H1 (cell line): ENCODE data around the gene ZC3H14. TPM values are rescaled to one million over a fixed set of nuclear protein-coding genes. Genes with fewer than 3 reads are reported as not detected.

Experiments
- CTCF ChIA-PET: fragments of 300-600 bp; sonication (Branson Sonifier 250); formaldehyde crosslinking; loops from one replicate; lab custom pipeline; 2021; ENCODE audit not compliant: partially characterized antibody; lab: Charles Lee
- POLR2A ChIA-PET: fragments of 300-600 bp; sonication (Branson Sonifier 250); formaldehyde crosslinking; loops from one replicate; lab custom pipeline; 2021; ENCODE audit warnings: inconsistent platforms; ENCODE audit not compliant: partially characterized antibody; lab: Charles Lee
- DNase-seq, 2 experiments: peaks; one replicate each; pipeline versions ENCODE4 v3.0.0 to v3.0.0-alpha.2; 2010 to 2022; ENCODE audit warnings: low spot score in 2 of 2, low read depth in 1 of 2, mixed read lengths in 1 of 2
- FAIRE-seq: peaks from 2 replicates; lab custom pipeline; 2011; peaks lifted over from hg19 to GRCh38; lab: Jason Lieb, UNC
- H2AFZ ChIP-seq: 2 replicates; pipeline ENCODE4 v1.8.1; 2012; ENCODE audit warnings: low read length, inconsistent platforms
- H2AK5ac ChIP-seq: 2 replicates; pipeline ENCODE4 v1.6.1; 2013; ENCODE audit warnings: low read depth, low read length
- H2BK120ac ChIP-seq: replicated peaks from 2 replicates; pipeline ENCODE3; 2013; ENCODE audit warnings: low read depth, low read length, inconsistent platforms
- H2BK12ac ChIP-seq: 2 replicates; pipeline ENCODE4 v1.6.1; 2013; ENCODE audit warnings: low read depth, low read length
- H2BK15ac ChIP-seq: 2 replicates; pipeline ENCODE4 v1.6.1; 2013; ENCODE audit warnings: low read length
- H2BK20ac ChIP-seq: 2 replicates; pipeline ENCODE4 v1.6.1; 2013; ENCODE audit warnings: low read length
- H2BK5ac ChIP-seq: 2 replicates; pipeline ENCODE4 v1.6.1; 2013; ENCODE audit warnings: low read depth, low read length
- H3K14ac ChIP-seq: 2 replicates; pipeline ENCODE4 v1.6.1; 2013; ENCODE audit warnings: inconsistent platforms; ENCODE audit not compliant: insufficient read length
- H3K18ac ChIP-seq: 2 replicates; pipeline ENCODE4 v1.6.1; 2013; ENCODE audit warnings: low read length; ENCODE audit errors: extremely low read depth
- H3K23ac ChIP-seq: 2 replicates; pipeline ENCODE4 v1.6.1; 2013; ENCODE audit warnings: inconsistent platforms; ENCODE audit not compliant: insufficient read length
- H3K23me2 ChIP-seq: 2 replicates; pipeline ENCODE4 v1.6.1; 2013; ENCODE audit warnings: low read depth, low read length
- H3K27ac ChIP-seq: 2 replicates; pipeline ENCODE4 v1.6.1; 2011; ENCODE audit warnings: low read depth, low read length, inconsistent platforms
- H3K27me3 ChIP-seq, 4 experiments: replicated peaks in 1 of 4; 1 replicate in 1 of 4; 2 replicates in 3 of 4; pipeline versions ENCODE4 v1.6.1 to v1.8.1; 2011 to 2013; ENCODE audit warnings: low read length in 3 of 4, mild to moderate bottlenecking in 3 of 4, inconsistent platforms in 2 of 4, mixed read lengths in 2 of 4, moderate library complexity in 1 of 4; ENCODE audit not compliant: control insufficient read depth in 3 of 4, insufficient read depth in 3 of 4; ENCODE audit errors: extremely low read depth in 1 of 4
- H3K36me3 ChIP-seq, 4 experiments: 2 replicates each; pipeline versions ENCODE4 v1.6.1 to v1.8.1; 2011 to 2013; ENCODE audit warnings: mild to moderate bottlenecking in 4 of 4, low read length in 3 of 4, moderate library complexity in 2 of 4, control low read depth in 1 of 4, inconsistent platforms in 1 of 4; ENCODE audit not compliant: insufficient read depth in 4 of 4, control insufficient read depth in 2 of 4
- H3K4ac ChIP-seq: replicated peaks from 2 replicates; pipeline ENCODE3; 2013; ENCODE audit warnings: low read length, low read depth, mixed read lengths, inconsistent platforms; ENCODE audit not compliant: insufficient read length
- H3K4me1 ChIP-seq, 4 experiments: replicated peaks in 1 of 4; 1 replicate in 1 of 4; 2 replicates in 3 of 4; pipeline versions ENCODE4 v1.6.1 to v1.8.1; 2011 to 2013; ENCODE audit warnings: low read length in 3 of 4, inconsistent platforms in 2 of 4, mixed read lengths in 1 of 4; ENCODE audit not compliant: insufficient read depth in 4 of 4, control insufficient read depth in 3 of 4
- H3K4me2 ChIP-seq, 2 experiments: 2 replicates each; pipeline versions ENCODE4 v1.6.1 to v1.8.1; 2011 to 2013; ENCODE audit warnings: low read depth in 2 of 2, low read length in 2 of 2, control low read depth in 1 of 2, inconsistent platforms in 1 of 2, mild to moderate bottlenecking in 1 of 2; ENCODE audit not compliant: insufficient read depth in 1 of 2
- H3K4me3 ChIP-seq, 4 experiments: fragments of 200-600, 300-600 bp in 1 of 4; sonication (generic), shearing (Covaris generic), sonication (Bioruptor Twin) in 1 of 4; 2 replicates each; pipeline versions ENCODE4 v1.5.1 to v1.8.1; 2011 to 2016; ENCODE audit warnings: low read length in 4 of 4, low read depth in 3 of 4, control low read depth in 2 of 4, inconsistent platforms in 2 of 4, mild to moderate bottlenecking in 2 of 4, mixed read lengths in 1 of 4, moderate library complexity in 1 of 4; ENCODE audit not compliant: insufficient read depth in 2 of 4; ENCODE audit errors: extremely low read depth in 1 of 4
- H3K56ac ChIP-seq: replicated peaks from 2 replicates; pipeline ENCODE3; 2013; ENCODE audit warnings: low read depth, mild to moderate bottlenecking, mixed read lengths, low read length, inconsistent platforms; ENCODE audit not compliant: insufficient read length
- H3K79me1 ChIP-seq: 2 replicates; pipeline ENCODE4 v1.6.1; 2013; ENCODE audit warnings: low read depth, low read length, control low read depth
- H3K79me2 ChIP-seq, 2 experiments: 2 replicates each; pipeline versions ENCODE4 v1.6.1 to v1.8.1; 2012 to 2013; ENCODE audit warnings: low read length in 2 of 2, mild to moderate bottlenecking in 2 of 2, inconsistent platforms in 1 of 2; ENCODE audit not compliant: insufficient read depth in 2 of 2, control insufficient read depth in 1 of 2
- H3K9ac ChIP-seq, 4 experiments: replicated peaks in 1 of 4; 1 replicate in 1 of 4; 2 replicates in 3 of 4; pipeline versions ENCODE4 v1.6.1 to v1.8.1; 2011 to 2013; ENCODE audit warnings: low read depth in 3 of 4, low read length in 3 of 4, control low read depth in 2 of 4, mild to moderate bottlenecking in 2 of 4, moderate library complexity in 2 of 4, inconsistent platforms in 1 of 4; ENCODE audit errors: extremely low read depth in 1 of 4
- H3K9me3 ChIP-seq, 2 experiments: 2 replicates each; pipeline versions ENCODE4 v1.6.1 to v1.8.1; 2012 to 2013; ENCODE audit warnings: mild to moderate bottlenecking in 2 of 2, moderate library complexity in 2 of 2, control low read depth in 1 of 2, inconsistent platforms in 1 of 2, low read depth in 1 of 2, low read length in 1 of 2, mixed read lengths in 1 of 2; ENCODE audit not compliant: insufficient read depth in 2 of 2
- H4K20me1 ChIP-seq, 2 experiments: replicated peaks in 1 of 2; 2 replicates each; pipeline versions ENCODE3 to v1.8.1; 2011 to 2013; ENCODE audit warnings: inconsistent platforms in 2 of 2, low read length in 2 of 2, mild to moderate bottlenecking in 1 of 2; ENCODE audit not compliant: insufficient read depth in 2 of 2, control insufficient read depth in 1 of 2
- H4K5ac ChIP-seq: 2 replicates; pipeline ENCODE4 v1.6.1; 2013; ENCODE audit warnings: low read length, low read depth, mixed read lengths, inconsistent platforms; ENCODE audit not compliant: insufficient read length
- H4K8ac ChIP-seq: 2 replicates; pipeline ENCODE4 v1.8.0; 2013; ENCODE audit warnings: mild to moderate bottlenecking, moderate library complexity, low read length, inconsistent platforms; ENCODE audit not compliant: insufficient read depth; ENCODE audit errors: extremely low read depth
- H4K91ac ChIP-seq: replicated peaks from 2 replicates; pipeline ENCODE3; 2013; ENCODE audit warnings: low read length, mixed read lengths, inconsistent platforms; ENCODE audit not compliant: insufficient read length
- BACH1 ChIP-seq: IDR thresholded peaks from 2 replicates; pipeline ENCODE4 v1.6.1; 2012; ENCODE audit warnings: low read length, improper control_type of control experiment
- CHD1 ChIP-seq: IDR thresholded peaks from 2 replicates; pipeline ENCODE4 v1.6.1; 2012; ENCODE audit warnings: low read depth, low read length, improper control_type of control experiment
- CTCF ChIP-seq, 3 experiments: IDR thresholded peaks; 1 replicate in 2 of 3; 2 replicates in 1 of 3; pipeline versions ENCODE4 v1.5.1 to v1.6.1; 2011; ENCODE audit warnings: low read length in 3 of 3, mild to moderate bottlenecking in 3 of 3, inconsistent platforms in 2 of 3, low read depth in 1 of 3, moderate library complexity in 1 of 3; ENCODE audit not compliant: insufficient read depth in 1 of 3; ENCODE audit errors: control extremely low read depth in 1 of 3
- RFX5 ChIP-seq: IDR thresholded peaks from 2 replicates; pipeline ENCODE4 v1.6.1; 2011; ENCODE audit warnings: low read depth, low read length, improper control_type of control experiment, borderline replicate concordance
- SP2 ChIP-seq: IDR thresholded peaks from 2 replicates; pipeline ENCODE4 v1.6.1; 2012; ENCODE audit warnings: mild to moderate bottlenecking, low read length, inconsistent platforms
- SUZ12 ChIP-seq: fragments of 200-600 bp; sonication (generic); IDR thresholded peaks from 2 replicates; pipeline ENCODE4 v1.6.1; 2012; ENCODE audit warnings: mild to moderate bottlenecking, inconsistent platforms, low read length, moderate library complexity, mixed read lengths
- USF2 ChIP-seq: IDR thresholded peaks from 2 replicates; pipeline ENCODE4 v1.6.1; 2011; ENCODE audit warnings: low read length, improper control_type of control experiment
- polyA plus RNA-seq, 7 experiments: library from polyadenylated mRNA; depleted of rRNA in 3 of 7; stranded (reverse) in 5 of 7; unstranded in 2 of 7; fragments of >200 nt in 5 of 7; fragments of 200-250 nt in 2 of 7; gene quantifications; 1 replicate in 5 of 7; 2 replicates in 1 of 7; 4 replicates in 1 of 7; pipeline versions ENCODE4 v1.2.1 to v1.2.3, GENCODE V29; 2011 to 2013; ENCODE audit warnings: missing spikeins in 2 of 7, mixed read lengths in 2 of 7
- total RNA-seq: library from RNA; stranded (reverse); fragmentation: NEBNext Ultra II Directional; extraction: Animal tissue kit (Norgen Biotek cat#: 25700); gene quantifications from 2 replicates; pipeline ENCODE4 v1.2.1, GENCODE V29; 2021
- TF ChIP-seq, protein P1 (sequence below): IDR thresholded peaks from 2 replicates; pipeline ENCODE4 v1.6.1; 2012; ENCODE audit warnings: inconsistent platforms

ZC3H14 gene
- total and polyA plus RNA-seq, 2 of the 8 experiments (the other 6 are each of a cell fraction or from before 2014, with no cell fraction given), result 86.0 to 99.1 TPM

- Histone ChIP-seq H3K9ac (no peak overlapping the region), H3K4me2 (no peak overlapping the region), H3K79me2 (no peaks in the 10 kb centered on the region), H3K56ac (no peak overlapping the region), H3K36me3 (peaks cover 31 to 86% (median 67%) of the 10 kb centered on the region in 4 experiments; a peak in 7 of 8 replicates), H3K4me1 (peaks cover 0 to 4% (median 1%) of the 10 kb centered on the region in 4 experiments; a peak in 2 of 7 replicates), H2BK12ac (no peak overlapping the region), H3K27ac (no peak overlapping the region), H3K27me3 (no peaks in the 10 kb centered on the region), H3K23ac (no peak overlapping the region), H3K23me2 (no peaks in the 10 kb centered on the region; the same call in 1 of the 2 replicates), H3K79me1 (no peaks in the 10 kb centered on the region), H2BK120ac (no peak overlapping the region), H2BK20ac (no peak overlapping the region), H3K4ac (no peak overlapping the region), H2AFZ (no peak overlapping the region), H3K9me3 (peaks cover 0 to 3% of the 10 kb centered on the region in 2 experiments; a peak in 1 of 4 replicates), H2BK5ac (no peak overlapping the region), H2AK5ac (no peak overlapping the region), H3K14ac (no peak overlapping the region), H4K5ac (no peak overlapping the region), H4K20me1 (peaks cover 0 to 8% of the 10 kb centered on the region in 2 experiments), H3K4me3 (no peak overlapping the region), H2BK15ac (no peak overlapping the region), H4K91ac (no peak overlapping the region), H4K8ac (no peak overlapping the region), H3K18ac (no peak overlapping the region)
- FAIRE-seq (no peak), DNase-seq (no peak)
- ChIA-PET POLR2A (interaction anchor here (2.2 kb wide), 1 partner anchor 14 kb away, joined by 5 read pairs; no protein-coding TSS in a partner anchor), CTCF (no interaction called here)
- TF ChIP-seq SUZ12 (no peak), USF2 (no peak), CHD1 (no peak), BACH1 (no peak), CTCF (IDR thresholded peaks at IDR 0.05; ENCODE audit: control extremely low read depth in 1 of 3, insufficient read depth in 1 of 3, low read depth in 1 of 3, low read length in 3 of 3) (no peak), RFX5 (no peak), SP2 (no peak)
- TF ChIP-seq, protein P1, sequence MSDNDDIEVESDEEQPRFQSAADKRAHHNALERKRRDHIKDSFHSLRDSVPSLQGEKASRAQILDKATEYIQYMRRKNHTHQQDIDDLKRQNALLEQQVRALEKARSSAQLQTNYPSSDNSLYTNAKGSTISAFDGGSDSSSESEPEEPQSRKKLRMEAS, result no peak
Observed at GRCh38 chr14:88604212-88604611, 41.4 kb downstream of the ZC3H14 start.
